Measurements from ENCODE around the gene LDLRAD4.
A peak's percentile ranks its signal among the peaks of the same experiment; 100 is the strongest.

LDLRAD4 gene

GRCh38 chr18:13216092-13216582, 2.4 kb upstream of the LDLRAD4 start:
- Histone ChIP-seq H3K4me1 (ENCODE audit: control insufficient read depth in 5 of 5, insufficient read depth in 5 of 5, low read length in 5 of 5) (peaks cover 9 to 54% (median 43%) of the 10 kb centered on the region in 5 donors), H3K9me3 (ENCODE audit: control insufficient read depth in 5 of 5, low read length in 5 of 5) (no peaks in the 10 kb centered on the region), H3K9ac (ENCODE audit: low read length in 5 of 5) (no peak overlapping the region), H3K36me3 (ENCODE audit: control insufficient read depth in 5 of 5, insufficient read depth in 5 of 5, low read length in 5 of 5) (no peaks in the 10 kb centered on the region), H3K4me3 (ENCODE audit: low read depth in 1 of 5, low read length in 5 of 5) (peak overlapping the region in 1 of 5 donors; percentile 84), H3K27me3 (ENCODE audit: control insufficient read depth in 5 of 5, insufficient read depth in 4 of 5, low read length in 5 of 5) (peaks cover 0 to 2% (median 0%) of the 10 kb centered on the region in 5 donors), H3K27ac (ENCODE audit: low read depth, low read length) (no peak overlapping the region)

GRCh38 chr18:13216711-13217465, 1.7 kb upstream of the LDLRAD4 start:
- Histone ChIP-seq H3K9me3 (ENCODE audit: control insufficient read depth in 5 of 5, low read length in 5 of 5) (no peaks in the 10 kb centered on the region), H3K4me3 (ENCODE audit: low read depth in 1 of 5, low read length in 5 of 5) (peak overlapping the region; percentile 54 to 84 (median 80)), H3K27ac (ENCODE audit: low read depth, low read length) (no peak overlapping the region), H3K36me3 (ENCODE audit: control insufficient read depth in 5 of 5, insufficient read depth in 5 of 5, low read length in 5 of 5) (no peaks in the 10 kb centered on the region), H3K9ac (ENCODE audit: low read length in 5 of 5) (peak overlapping the region in 1 of 5 donors; percentile 66), H3K27me3 (ENCODE audit: control insufficient read depth in 5 of 5, insufficient read depth in 4 of 5, low read length in 5 of 5) (peaks cover 0 to 2% (median 0%) of the 10 kb centered on the region in 5 donors), H3K4me1 (ENCODE audit: control insufficient read depth in 5 of 5, insufficient read depth in 5 of 5, low read length in 5 of 5) (peaks cover 9 to 59% (median 46%) of the 10 kb centered on the region in 5 donors)

GRCh38 chr18:13217466-13217961, 1.0 kb upstream of the LDLRAD4 start:
- Histone ChIP-seq H3K36me3 (ENCODE audit: control insufficient read depth in 5 of 5, insufficient read depth in 5 of 5, low read length in 5 of 5) (no peaks in the 10 kb centered on the region), H3K9me3 (ENCODE audit: control insufficient read depth in 5 of 5, low read length in 5 of 5) (no peaks in the 10 kb centered on the region), H3K4me1 (ENCODE audit: control insufficient read depth in 5 of 5, insufficient read depth in 5 of 5, low read length in 5 of 5) (peaks cover 9 to 65% (median 52%) of the 10 kb centered on the region in 5 donors), H3K27me3 (ENCODE audit: control insufficient read depth in 5 of 5, insufficient read depth in 4 of 5, low read length in 5 of 5) (peaks cover 0 to 2% (median 0%) of the 10 kb centered on the region in 5 donors), H3K9ac (ENCODE audit: low read length in 5 of 5) (peak overlapping the region in 2 of 5 donors; percentile 17 to 30), H3K4me3 (ENCODE audit: low read depth in 1 of 5, low read length in 5 of 5) (peak overlapping the region in 4 of 5 donors; percentile 71 to 84 (median 81)), H3K27ac (ENCODE audit: low read depth, low read length) (no peak overlapping the region)

GRCh38 chr18:13217971-13218367, 591 bp upstream of the LDLRAD4 start:
- peak overlapping the region in 4 of 5 donors; percentile 71 to 84 (median 81) for H3K4me3 ChIP-seq (ENCODE audit: low read depth in 1 of 5, low read length in 5 of 5)
- H3K27ac ChIP-seq (ENCODE audit: low read depth, low read length), result peak overlapping the region; percentile 37
- no peaks in the 10 kb centered on the region for H3K9me3 ChIP-seq (ENCODE audit: control insufficient read depth in 5 of 5, low read length in 5 of 5)
- H3K9ac ChIP-seq (ENCODE audit: low read length in 5 of 5), result peak overlapping the region in 4 of 5 donors; percentile 60 to 79 (median 70)
- peaks cover 12 to 70% (median 56%) of the 10 kb centered on the region in 5 donors for H3K4me1 ChIP-seq (ENCODE audit: control insufficient read depth in 5 of 5, insufficient read depth in 5 of 5, low read length in 5 of 5)
- peaks cover 0 to under 1% (median 0%) of the 10 kb centered on the region in 5 donors for H3K27me3 ChIP-seq (ENCODE audit: control insufficient read depth in 5 of 5, insufficient read depth in 4 of 5, low read length in 5 of 5)
- H3K36me3 ChIP-seq (ENCODE audit: control insufficient read depth in 5 of 5, insufficient read depth in 5 of 5, low read length in 5 of 5), result no peaks in the 10 kb centered on the region

GRCh38 chr18:13218997-13219396, 437 bp downstream of the LDLRAD4 start:
- peak overlapping the region; percentile 62 to 84 (median 80) for H3K4me3 ChIP-seq (ENCODE audit: low read depth in 1 of 5, low read length in 5 of 5)
- peak overlapping the region in 4 of 5 donors; percentile 60 to 79 (median 73) for H3K9ac ChIP-seq (ENCODE audit: low read length in 5 of 5)
- H3K27ac ChIP-seq (ENCODE audit: low read depth, low read length), result peak overlapping the region; percentile 37
- no peaks in the 10 kb centered on the region for H3K27me3 ChIP-seq (ENCODE audit: control insufficient read depth in 5 of 5, insufficient read depth in 4 of 5, low read length in 5 of 5)
- H3K9me3 ChIP-seq (ENCODE audit: control insufficient read depth in 5 of 5, low read length in 5 of 5), result no peaks in the 10 kb centered on the region
- no peaks in the 10 kb centered on the region for H3K36me3 ChIP-seq (ENCODE audit: control insufficient read depth in 5 of 5, insufficient read depth in 5 of 5, low read length in 5 of 5)
- peaks cover 15 to 80% (median 67%) of the 10 kb centered on the region in 5 donors for H3K4me1 ChIP-seq (ENCODE audit: control insufficient read depth in 5 of 5, insufficient read depth in 5 of 5, low read length in 5 of 5)

GRCh38 chr18:13219593-13220159, 1.1 kb downstream of the LDLRAD4 start:
- Histone ChIP-seq H3K9me3 (ENCODE audit: control insufficient read depth in 5 of 5, low read length in 5 of 5) (no peaks in the 10 kb centered on the region), H3K9ac (ENCODE audit: low read length in 5 of 5) (peak overlapping the region in 1 of 5 donors; percentile 79), H3K27me3 (ENCODE audit: control insufficient read depth in 5 of 5, insufficient read depth in 4 of 5, low read length in 5 of 5) (no peaks in the 10 kb centered on the region), H3K4me3 (ENCODE audit: low read depth in 1 of 5, low read length in 5 of 5) (peak overlapping the region; percentile 62 to 84 (median 80)), H3K27ac (ENCODE audit: low read depth, low read length) (peak overlapping the region; percentile 0), H3K36me3 (ENCODE audit: control insufficient read depth in 5 of 5, insufficient read depth in 5 of 5, low read length in 5 of 5) (no peaks in the 10 kb centered on the region), H3K4me1 (ENCODE audit: control insufficient read depth in 5 of 5, insufficient read depth in 5 of 5, low read length in 5 of 5) (peaks cover 15 to 83% (median 67%) of the 10 kb centered on the region in 5 donors)

GRCh38 chr18:13220361-13220991, 1.9 kb downstream of the LDLRAD4 start:
- peaks cover 15 to 78% (median 67%) of the 10 kb centered on the region in 5 donors for H3K4me1 ChIP-seq (ENCODE audit: control insufficient read depth in 5 of 5, insufficient read depth in 5 of 5, low read length in 5 of 5)
- H3K27ac ChIP-seq (ENCODE audit: low read depth, low read length), result peak overlapping the region; percentile 0
- no peak overlapping the region for H3K9ac ChIP-seq (ENCODE audit: low read length in 5 of 5)
- H3K9me3 ChIP-seq (ENCODE audit: control insufficient read depth in 5 of 5, low read length in 5 of 5), result no peaks in the 10 kb centered on the region
- H3K27me3 ChIP-seq (ENCODE audit: control insufficient read depth in 5 of 5, insufficient read depth in 4 of 5, low read length in 5 of 5), result no peaks in the 10 kb centered on the region
- H3K4me3 ChIP-seq (ENCODE audit: low read depth in 1 of 5, low read length in 5 of 5), result peak overlapping the region; percentile 3 to 84 (median 18)
- peaks cover 0 to 3% (median 0%) of the 10 kb centered on the region in 5 donors for H3K36me3 ChIP-seq (ENCODE audit: control insufficient read depth in 5 of 5, insufficient read depth in 5 of 5, low read length in 5 of 5)

GRCh38 chr18:13221869-13222855, 3.6 kb downstream of the LDLRAD4 start:
- peak overlapping the region in 3 of 5 donors; percentile 25 to 63 (median 51) for H3K9ac ChIP-seq (ENCODE audit: low read length in 5 of 5)
- H3K4me3 ChIP-seq (ENCODE audit: low read depth in 1 of 5, low read length in 5 of 5), result peak overlapping the region; percentile 22 to 47 (median 44)
- H3K9me3 ChIP-seq (ENCODE audit: control insufficient read depth in 5 of 5, low read length in 5 of 5), result no peaks in the 10 kb centered on the region
- peak overlapping the region; percentile 60 for H3K27ac ChIP-seq (ENCODE audit: low read depth, low read length)
- H3K27me3 ChIP-seq (ENCODE audit: control insufficient read depth in 5 of 5, insufficient read depth in 4 of 5, low read length in 5 of 5), result no peaks in the 10 kb centered on the region
- H3K4me1 ChIP-seq (ENCODE audit: control insufficient read depth in 5 of 5, insufficient read depth in 5 of 5, low read length in 5 of 5), result peaks cover 15 to 63% (median 57%) of the 10 kb centered on the region in 5 donors
- H3K36me3 ChIP-seq (ENCODE audit: control insufficient read depth in 5 of 5, insufficient read depth in 5 of 5, low read length in 5 of 5), result peaks cover 0 to 3% (median 0%) of the 10 kb centered on the region in 5 donors

- no peaks in the 10 kb centered on the region for H3K9me3 ChIP-seq (ENCODE audit: control insufficient read depth in 5 of 5, low read length in 5 of 5)
- no peaks in the 10 kb centered on the region for H3K27me3 ChIP-seq (ENCODE audit: control insufficient read depth in 5 of 5, insufficient read depth in 4 of 5, low read length in 5 of 5)
- peak overlapping the region in 3 of 5 donors; percentile 19 to 63 (median 51) for H3K9ac ChIP-seq (ENCODE audit: low read length in 5 of 5)
- peak overlapping the region; percentile 22 to 47 (median 44) for H3K4me3 ChIP-seq (ENCODE audit: low read depth in 1 of 5, low read length in 5 of 5)
- H3K36me3 ChIP-seq (ENCODE audit: control insufficient read depth in 5 of 5, insufficient read depth in 5 of 5, low read length in 5 of 5), result peaks cover 0 to 6% (median 1%) of the 10 kb centered on the region in 5 donors
- H3K27ac ChIP-seq (ENCODE audit: low read depth, low read length), result peak overlapping the region; percentile 60
- H3K4me1 ChIP-seq (ENCODE audit: control insufficient read depth in 5 of 5, insufficient read depth in 5 of 5, low read length in 5 of 5), result peaks cover 15 to 63% (median 57%) of the 10 kb centered on the region in 5 donors
Observed at GRCh38 chr18:13222856-13223281, 4.3 kb downstream of the LDLRAD4 start.
